ENCODE results near the gene MOSPD2.

MOSPD2 gene
- total RNA-seq: 9.2 to 9.7 reads per million in 2 donors

DNA sequence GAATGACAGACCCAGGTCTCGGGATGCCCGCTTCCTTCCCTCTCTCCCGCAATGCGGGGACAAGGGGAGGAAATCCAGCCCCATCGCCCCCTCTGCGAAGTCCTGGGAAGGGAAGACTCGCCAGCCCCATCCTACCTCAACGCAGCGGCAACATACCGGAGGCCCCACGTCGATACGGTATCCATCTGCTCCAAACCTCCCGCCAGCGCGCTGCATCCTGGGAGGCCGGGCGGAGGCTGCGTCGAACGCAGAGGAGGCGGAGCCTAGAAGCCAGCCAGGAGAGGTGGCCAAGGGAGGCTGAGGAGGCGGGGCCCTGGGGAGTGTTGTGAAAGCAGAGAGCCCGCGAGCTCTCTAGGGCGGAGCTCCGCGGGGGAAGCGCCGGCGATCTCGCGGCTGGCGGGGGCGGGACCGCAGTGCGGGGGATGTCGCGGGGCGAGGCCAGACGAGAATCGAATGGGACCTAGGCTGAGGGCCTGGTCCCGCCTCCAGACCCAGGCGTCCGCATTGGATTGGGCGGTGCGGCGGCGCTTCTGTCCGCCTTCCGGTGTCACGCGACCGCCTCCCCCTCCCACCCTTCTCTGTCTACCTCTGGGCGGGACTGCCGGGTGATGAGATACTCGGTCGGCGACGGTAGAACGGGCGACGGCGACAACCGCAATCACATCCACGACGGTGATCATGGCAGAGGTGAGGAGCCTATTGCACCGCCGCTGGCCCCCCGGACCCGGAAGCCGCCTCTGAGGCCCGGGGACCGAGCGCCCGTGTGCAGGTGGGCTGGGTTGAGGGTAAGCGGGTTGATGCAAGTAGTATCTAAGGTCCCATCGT, at the start of gene MOSPD2, which contains the start of gene FANCB:
Gene MOSPD2 (plus strand): TSS at position 571 of the 825 bp plus-strand sequence. CDS start 108 bp downstream, at position 679.
Gene FANCB (minus strand): TSS at position 219 of the 825 bp plus-strand sequence. CDS start 7,559 bp downstream, outside the sequence.
- DNase-seq: peak; percentile 84 to 98 (median 93)

GRCh38 chrX:14825851-14826250, 47.4 kb upstream of the MOSPD2 start:
- DNase-seq: no peak

DNA sequence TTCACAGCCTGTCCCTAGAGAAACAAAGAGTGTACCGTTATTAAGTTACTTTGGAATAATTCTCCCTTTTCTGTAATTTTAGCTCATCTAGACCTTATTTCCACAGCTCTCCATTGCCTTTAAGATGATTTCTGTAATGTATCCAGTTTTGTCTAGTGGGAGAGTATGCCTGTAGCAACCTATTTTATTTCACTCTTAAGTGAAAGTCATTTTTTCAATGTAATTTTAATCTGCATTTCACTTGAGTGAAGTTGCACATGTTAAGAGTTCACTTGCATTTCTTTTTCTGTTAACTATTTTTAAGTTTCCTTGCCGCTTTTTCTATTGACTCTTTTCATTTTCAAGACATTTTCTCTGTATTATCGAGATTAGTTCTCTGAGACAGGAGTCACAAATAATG, 46.9 kb upstream of the MOSPD2 start:
- no peak for DNase-seq

GRCh38 chrX:14829643-14830042, 43.6 kb upstream of the MOSPD2 start:
- DNase-seq: no peak

DNA sequence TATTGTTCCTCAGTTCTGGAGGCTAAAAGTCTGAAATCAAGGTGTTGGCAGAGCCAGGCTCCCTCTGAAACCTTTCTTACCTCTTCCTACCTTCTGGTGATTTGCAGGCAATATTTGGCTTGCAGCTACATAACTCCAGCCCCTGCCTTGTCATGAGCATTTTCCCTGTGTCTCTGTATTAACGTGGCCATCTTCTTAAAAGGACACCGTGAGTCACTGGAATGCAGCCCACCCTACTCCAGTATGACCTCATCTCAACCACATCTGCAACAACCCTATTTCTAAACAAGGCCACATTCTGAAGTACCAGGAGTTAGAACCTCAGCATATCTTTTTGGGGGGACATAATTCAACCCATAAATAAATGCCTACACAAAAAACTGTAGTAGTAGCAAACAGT, 41.1 kb upstream of the MOSPD2 start:
- no peak for DNase-seq

DNA sequence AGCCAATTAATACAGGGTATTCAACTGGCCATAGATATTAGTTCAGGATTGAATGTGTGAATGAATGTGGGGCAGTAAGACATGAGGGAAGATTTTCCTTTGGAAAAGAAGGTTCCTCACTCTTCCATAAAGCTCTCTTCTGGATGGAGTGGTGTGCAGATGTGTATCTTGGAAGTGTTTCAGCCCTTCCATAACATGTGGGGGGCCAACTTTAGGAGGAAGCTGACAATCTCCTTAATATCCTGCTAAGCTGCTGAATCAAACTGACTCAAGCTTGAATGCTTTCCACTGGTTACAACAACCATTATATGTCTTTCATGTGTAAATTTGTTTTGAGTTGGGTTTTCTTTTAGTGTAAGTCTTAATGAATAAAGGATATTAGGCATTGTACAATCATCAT, 40.6 kb upstream of the MOSPD2 start:
- no peak for DNase-seq

DNA sequence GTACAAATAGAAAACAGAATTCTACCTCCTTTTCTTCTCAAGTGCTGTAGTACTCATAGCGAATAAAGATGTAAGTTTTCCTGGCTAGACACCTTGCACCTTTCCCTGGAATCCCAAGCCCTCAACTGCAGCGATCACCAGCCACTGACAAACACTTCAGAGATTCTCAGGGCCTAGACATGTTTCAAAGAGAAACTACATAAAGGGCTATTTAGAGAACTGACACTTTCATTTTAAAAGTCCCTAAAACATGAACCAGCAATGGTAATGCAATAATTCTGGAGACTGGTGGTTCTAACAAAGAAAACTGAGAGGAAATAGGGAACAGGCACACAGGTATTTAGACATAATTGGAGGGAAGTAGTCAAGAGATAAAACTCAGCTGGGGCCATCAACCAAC, 36.1 kb upstream of the MOSPD2 start:
- no peak for DNase-seq

GRCh38 chrX:14843666-14844065, 29.6 kb upstream of the MOSPD2 start:
- no peak for DNase-seq

GRCh38 chrX:14851526-14851925, 21.7 kb upstream of the MOSPD2 start:
- no peak for DNase-seq

- DNase-seq: no peak
These were observed 8.6 kb upstream of the MOSPD2 start for GRCh38 chrX:14864631-14865030.

GRCh38 chrX:14865201-14865600, 8.0 kb upstream of the MOSPD2 start:
- no peak for DNase-seq

DNA sequence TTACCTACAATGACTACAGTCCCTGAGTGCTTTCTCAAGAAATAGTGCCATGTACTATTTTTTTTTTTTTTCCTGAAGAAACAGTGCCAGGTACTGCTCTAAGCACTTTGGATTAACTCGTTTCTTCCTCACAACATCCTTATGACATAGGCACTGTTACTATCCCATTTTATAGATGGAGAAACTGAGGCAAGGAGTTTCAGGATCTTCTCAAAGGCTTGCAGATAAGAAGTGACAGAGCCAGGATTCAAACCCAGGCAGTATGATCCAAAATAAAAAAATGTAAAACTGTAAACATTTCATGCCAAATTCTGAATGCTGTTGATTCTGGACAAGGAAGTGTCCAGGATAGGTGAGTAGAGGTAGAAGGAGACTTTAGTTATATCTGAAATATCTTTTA, 1.5 kb upstream of the MOSPD2 start:
- no peak for DNase-seq

DNA sequence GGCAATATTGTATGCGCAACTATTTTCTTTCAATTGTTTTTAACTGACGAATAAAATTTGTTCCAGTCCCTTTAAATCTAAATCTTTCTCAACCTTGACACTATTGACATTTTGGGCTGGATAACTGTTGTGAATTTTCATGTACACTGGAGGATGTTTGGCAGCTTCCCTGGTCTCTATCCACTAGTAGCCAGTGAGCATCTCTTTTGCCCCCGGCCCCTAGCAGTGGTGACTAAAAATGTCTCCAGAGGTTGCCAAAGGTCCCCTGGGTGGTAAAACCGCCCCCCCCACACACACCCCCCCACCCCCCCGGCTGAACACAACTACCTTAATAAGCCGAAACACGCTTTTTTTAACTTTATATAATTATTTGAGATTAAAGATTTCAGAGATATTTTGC, 866 bp upstream of the MOSPD2 start:
- peak in 1 of 5 experiments; percentile 6 for DNase-seq

- DNase-seq: no peak
These were observed 442 bp downstream of the MOSPD2 start for GRCh38 chrX:14873676-14874049.

DNA sequence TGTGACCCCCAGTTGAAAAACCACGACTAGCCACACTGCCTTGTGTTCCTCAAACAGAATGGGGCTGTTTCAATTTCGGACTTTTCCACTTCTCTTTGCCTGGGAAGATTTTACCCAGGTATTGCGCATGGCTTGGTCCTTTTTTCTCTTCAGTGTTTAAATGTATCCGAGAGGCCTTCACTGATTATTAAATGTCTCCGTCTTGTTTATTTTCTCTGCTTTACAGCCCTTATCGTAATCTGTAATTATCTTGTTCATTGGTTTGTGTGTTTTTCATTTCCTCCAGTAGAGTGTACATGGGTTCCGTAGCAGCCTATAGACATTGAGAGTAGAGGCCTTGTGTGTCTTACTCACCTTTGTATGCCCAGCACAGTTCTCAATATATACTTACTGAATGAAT, 2.4 kb downstream of the MOSPD2 start:
- DNase-seq: no peak

DNA sequence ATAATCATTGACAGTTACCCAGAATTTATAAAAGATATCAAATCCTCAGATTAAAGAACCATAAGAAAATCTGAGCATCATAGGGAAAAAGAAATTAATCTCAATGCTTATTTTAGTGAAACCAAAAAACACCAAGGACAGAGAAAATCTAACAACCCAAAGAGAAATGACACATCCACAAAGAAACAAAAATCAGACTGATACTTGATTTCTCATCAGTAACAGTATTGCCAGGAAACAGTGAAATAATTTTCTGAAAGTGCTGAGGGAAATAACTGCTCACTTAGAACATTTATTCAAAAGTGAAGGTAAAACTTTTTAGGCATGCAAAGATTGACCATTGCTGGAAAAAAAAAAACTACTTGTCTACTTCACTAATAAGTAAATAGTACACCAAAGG, 10.6 kb downstream of the MOSPD2 start:
- no peak for DNase-seq

- no peak for DNase-seq
These were observed 11.5 kb downstream of the MOSPD2 start for GRCh38 chrX:14884714-14885113.

GRCh38 chrX:14886252-14886651, 13.0 kb downstream of the MOSPD2 start:
- DNase-seq: no peak

- no peak for DNase-seq
These were observed 23.1 kb downstream of the MOSPD2 start for GRCh38 chrX:14896273-14896672.

GRCh38 chrX:14897042-14897441, 23.8 kb downstream of the MOSPD2 start:
- no peak for DNase-seq

- peak in 1 of 5 experiments; percentile 54 for DNase-seq
These were observed 26.4 kb downstream of the MOSPD2 start for GRCh38 chrX:14899607-14900006.

DNA sequence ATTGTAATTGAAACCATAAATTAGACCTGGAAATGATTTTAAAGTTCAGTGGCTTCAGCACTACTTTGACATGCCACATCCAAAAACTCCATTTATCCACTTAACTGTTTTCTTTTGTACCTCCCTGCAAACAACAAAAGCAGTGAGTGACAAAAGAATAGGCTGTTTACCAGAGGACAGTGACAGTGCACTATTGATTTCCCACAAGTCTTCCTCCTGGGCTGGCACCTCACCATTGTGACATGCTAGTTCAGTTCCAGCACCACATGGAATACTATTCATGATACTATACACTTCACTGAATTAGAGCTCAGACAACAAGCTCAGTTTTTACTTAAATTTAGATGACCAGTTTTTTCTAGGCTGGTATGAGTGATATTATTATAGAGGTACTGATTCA, 29.3 kb downstream of the MOSPD2 start:
- no peak for DNase-seq

GRCh38 chrX:14903891-14904290, 30.7 kb downstream of the MOSPD2 start:
- DNase-seq: no peak

- no peak for DNase-seq
These were observed 40.0 kb downstream of the MOSPD2 start for GRCh38 chrX:14913241-14913640.

- DNase-seq: no peak
These were observed 42.4 kb downstream of the MOSPD2 start for GRCh38 chrX:14915596-14915995.

Measured in T-helper 2 cell (primary cell).